NCI-H2029 (cell line): ENCODE measurements around the gene PLA2G2E.

Source experiments
- DNase-seq: peaks from one replicate; lab custom pipeline; 2025; lab: John Stamatoyannopoulos, UW

PLA2G2E gene

GRCh38 chr1:19923137-19923952 lies at the start of gene PLA2G2E:
TSS of gene PLA2G2E (minus strand) at chr1:19923617. CDS start at chr1:19923559, 58 bp downstream.
- DNase-seq: no peak

DNA sequence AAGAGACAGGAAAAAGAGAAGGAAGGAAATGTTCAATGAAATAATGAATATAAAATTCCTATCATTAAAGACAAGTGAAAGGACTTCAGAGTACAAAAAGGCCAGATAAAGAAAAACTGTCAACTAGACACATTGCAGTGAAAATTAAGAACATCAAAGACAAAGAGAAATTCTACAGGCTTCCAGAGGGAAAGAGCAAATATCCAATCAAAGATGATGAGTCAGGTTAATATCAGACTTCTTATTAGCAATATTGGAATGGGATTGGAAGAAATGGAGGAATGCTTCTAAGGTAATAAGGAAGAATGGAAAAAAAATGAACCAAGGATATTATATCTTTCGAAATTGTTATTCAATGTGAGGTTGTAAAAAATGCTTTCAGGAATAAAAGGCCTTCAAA lies 48.2 kb upstream of the PLA2G2E start:
- no peak for DNase-seq

DNA sequence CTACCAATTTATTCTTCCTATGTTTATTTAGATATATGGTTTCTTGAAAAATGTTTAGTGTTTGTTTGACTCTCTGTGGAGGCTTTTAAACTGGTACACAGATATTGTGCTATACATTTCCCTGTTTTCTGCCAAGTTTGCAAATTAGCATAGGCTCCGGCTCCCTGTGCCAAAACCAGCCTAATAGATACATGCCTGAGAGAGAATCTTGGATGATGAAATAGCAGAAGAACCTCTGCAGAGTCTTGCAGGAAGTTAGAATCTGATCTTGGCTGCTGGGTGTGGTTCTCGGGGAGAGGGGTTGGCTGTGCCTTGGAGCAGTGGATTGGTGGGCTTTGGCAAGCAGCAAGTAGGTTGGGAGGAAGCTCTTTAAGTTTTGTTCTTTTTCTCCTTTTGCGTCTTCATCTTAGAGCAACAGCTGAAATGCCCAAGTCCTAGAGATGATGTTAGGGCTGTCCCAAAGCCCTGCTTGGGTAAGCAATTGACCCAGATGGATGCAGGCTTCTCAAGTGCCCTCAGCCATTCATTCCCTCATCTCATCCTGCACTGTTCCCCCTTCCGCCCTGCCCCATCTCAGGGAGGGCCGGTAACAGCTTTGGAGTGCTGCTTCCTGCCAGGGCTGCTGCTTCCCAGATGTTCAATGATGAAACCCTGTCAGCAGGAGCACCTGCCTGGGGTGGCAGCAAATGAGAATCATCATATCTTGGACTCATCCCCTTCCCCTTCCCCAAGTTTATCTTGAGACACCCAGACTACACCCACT lies 46.7 kb upstream of the PLA2G2E start:
- DNase-seq: no peak

GRCh38 chr1:19967808-19968207 lies 44.4 kb upstream of the PLA2G2E start:
- no peak for DNase-seq

DNA sequence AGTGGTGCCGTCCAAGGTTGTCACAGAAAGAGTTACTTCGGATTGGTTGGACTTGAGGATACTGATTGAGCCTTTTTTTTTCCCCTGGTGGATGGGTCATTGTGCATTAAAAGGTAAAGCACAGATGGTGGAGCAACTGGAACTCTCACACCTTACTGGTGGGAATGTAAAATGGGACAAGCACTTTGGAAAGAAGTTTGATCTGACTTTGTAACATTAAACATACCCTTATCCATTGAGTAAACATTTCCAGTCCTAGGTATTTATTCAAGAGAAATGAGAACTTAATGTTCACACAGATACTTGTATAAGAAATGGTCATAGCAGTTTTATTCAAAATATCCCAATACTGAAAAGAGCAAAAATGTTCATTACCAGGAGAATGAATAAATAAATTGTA lies 41.1 kb upstream of the PLA2G2E start:
- DNase-seq: no peak

GRCh38 chr1:19963636-19964035 lies 40.2 kb upstream of the PLA2G2E start:
- no peak for DNase-seq

DNA sequence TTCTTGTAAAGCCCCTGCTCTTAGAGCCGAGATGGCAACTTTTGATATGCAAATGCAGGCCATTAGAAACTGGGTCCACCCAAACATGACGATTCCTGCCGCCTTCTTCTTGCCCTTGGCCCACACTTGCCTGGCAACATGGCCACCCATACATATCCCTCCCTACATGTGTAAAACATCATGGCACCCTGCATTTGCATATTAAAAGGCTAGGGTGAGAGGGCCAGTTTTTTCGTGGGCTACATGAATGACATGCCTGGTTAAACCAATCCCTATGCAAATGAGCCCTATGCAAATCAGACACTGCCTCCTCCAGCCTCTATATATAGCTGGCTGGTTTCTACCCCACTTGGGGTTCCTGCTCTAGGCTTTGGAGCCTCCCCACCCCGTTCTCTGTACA lies 37.2 kb upstream of the PLA2G2E start:
- no peak for DNase-seq

DNA sequence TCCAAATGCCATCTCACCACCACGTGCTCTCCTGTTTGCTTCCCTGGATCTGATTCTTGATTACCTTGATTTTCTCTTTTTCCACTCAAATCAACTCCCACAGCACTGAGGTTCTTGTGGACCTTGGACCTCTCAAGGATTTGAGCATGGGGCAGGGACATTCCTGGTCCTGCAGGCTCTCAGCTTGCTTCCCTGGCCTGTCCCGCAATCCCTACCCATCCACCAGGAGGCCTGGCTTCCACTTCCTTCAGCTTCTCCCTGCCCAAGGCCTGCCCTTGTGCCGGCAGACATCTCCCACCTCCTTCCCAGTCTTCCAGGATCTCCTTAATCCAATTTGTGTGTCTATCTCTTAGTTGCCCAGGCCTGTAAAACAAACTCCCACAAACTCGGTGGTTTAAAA lies 34.4 kb upstream of the PLA2G2E start:
- no peak for DNase-seq

DNA sequence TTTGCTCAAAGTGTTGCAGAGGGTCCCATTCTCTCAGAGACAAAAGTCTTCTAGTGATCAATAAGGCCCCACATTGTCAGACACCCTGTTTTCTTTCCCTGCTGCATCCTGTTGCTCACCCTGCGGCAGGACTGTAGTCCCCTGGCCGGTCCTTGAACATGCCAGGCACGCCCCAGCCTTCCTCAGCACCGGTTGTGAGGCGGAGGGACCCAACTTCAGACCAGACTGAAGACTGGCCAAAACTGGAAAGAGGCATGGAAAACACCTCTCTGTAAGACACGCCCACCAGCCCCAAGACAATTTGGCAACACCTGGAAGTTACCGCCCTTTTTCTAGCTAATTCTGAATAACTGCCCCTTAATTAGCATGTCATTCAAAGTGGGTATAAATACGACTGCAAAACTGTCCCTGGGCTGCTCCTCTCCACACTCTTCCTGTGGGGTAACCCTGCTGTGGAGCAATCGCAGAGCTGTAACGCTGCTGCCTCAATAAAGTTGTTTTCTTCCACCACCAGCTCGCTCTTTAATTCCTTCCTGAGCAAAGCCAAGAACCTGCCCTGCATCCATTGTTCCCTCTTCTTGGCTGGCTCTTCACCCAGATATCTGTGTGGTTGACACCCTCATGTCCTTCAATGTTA lies 32.2 kb upstream of the PLA2G2E start:
- DNase-seq: no peak

DNA sequence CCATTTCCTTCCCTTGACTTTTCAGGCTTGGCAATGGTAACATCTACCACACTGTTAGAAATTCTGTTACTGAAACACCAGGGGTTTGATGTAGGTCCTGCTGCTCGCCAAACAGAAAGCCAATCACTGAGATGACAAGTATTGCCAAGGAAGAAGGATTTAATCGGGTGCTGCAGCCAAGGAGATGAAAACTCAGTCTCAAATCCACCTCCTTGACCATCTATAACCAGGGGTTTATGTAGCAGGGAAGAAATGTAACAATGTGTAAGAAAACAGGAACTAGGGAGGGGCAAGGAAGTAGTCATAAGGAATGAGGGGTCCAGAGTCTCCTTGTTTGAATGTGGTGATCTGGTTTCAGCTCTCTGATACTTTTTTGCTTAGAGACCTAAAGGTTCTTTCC lies 30.6 kb upstream of the PLA2G2E start:
- DNase-seq: no peak

DNA sequence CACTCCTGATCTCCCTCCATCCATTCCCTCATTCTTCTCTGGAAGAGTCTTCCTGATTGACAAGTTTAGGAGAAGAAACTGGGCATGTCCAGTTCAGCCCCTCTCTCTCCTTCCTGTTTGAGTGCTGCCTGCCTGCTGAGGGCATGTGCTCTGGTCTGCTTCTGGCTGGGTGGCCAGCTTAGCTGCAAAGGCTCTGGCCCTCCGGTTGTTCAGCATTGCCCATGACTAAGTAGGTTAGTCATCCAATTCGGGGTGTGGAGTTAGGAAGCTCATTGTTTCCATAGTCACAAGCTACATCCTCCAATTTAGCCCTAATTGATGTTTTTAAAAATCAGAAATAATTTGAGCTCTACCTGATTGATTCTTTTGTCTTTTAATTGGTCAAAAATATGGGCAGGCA lies 25.6 kb upstream of the PLA2G2E start:
- DNase-seq: no peak

- DNase-seq: no peak
Measured at GRCh38 chr1:19946971-19947370, 23.6 kb upstream of the PLA2G2E start.

- no peak for DNase-seq
Measured at GRCh38 chr1:19946331-19946751, 22.9 kb upstream of the PLA2G2E start.

DNA sequence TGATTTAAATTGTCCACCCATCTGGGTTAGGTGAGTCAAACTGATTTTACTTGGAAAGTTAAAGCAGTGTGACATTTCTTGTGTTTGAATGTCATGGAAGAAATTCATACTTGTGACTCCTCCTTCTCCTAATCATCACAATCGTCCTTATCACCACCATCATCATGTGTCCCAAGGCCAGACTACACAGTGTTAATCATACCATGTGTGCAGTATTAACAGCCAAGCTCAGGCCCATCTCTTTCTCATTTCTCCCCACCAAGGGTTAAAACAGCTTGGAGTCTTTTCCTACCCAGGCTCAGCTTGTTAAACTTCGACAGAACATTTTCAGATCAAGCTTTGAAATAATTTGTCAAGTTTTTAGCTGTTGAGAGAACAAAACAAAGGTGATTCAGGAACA lies 22.5 kb upstream of the PLA2G2E start:
- no peak for DNase-seq

- no peak for DNase-seq
Measured at GRCh38 chr1:19942657-19943056, 19.2 kb upstream of the PLA2G2E start.

- no peak for DNase-seq
Measured at GRCh38 chr1:19942088-19942487, 18.7 kb upstream of the PLA2G2E start.

DNA sequence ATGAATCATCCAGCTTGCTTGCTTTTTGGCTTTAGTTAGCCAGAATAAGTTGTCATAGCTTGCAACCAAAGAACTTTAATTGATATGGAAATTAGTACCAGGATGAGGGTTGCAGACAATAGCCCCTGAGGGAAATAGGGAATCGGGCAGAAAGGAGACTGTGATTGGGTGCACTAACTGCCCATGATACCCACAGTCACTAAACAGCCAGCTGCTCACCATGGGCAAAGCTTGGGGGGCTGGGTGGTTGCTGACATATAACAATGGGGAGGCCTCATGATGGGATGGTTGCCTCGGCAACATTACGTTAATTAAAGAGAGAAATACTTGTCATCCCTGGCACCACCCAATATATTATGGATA lies 17.8 kb upstream of the PLA2G2E start:
- DNase-seq: no peak

DNA sequence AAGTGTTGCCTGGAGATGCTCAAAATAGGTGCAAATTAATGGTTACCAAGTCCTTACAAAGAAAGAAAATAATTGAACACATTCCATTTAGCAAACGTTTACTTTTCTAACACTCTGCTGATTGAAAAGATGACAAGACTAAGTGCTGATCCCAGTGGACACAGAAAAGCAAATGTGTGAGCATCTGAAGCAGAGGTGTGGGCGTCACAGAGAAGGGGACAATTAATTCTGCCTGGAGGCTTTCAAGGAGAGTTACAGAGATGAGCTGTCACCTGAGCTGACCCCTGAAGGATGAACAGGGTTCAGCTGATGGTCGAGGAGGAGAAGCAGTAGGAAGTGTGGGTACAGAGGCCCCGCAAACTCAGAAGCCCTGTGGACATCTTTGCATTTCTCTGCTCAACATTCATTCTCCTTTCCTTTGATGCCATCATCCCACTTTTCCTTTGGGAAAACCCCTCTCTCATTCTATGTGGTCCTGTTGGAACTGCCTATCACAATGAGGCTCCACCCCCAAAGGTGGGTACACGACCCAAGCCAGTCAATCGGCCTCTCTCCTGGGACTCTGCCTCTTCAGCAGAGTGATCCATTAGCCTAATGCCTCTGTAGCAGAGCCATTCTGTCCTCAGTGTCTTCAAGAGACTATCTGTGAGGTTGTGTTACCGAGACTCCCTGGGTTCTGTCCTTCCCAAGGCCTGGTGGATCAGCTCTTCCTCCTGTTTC lies 17.2 kb upstream of the PLA2G2E start:
- no peak for DNase-seq

DNA sequence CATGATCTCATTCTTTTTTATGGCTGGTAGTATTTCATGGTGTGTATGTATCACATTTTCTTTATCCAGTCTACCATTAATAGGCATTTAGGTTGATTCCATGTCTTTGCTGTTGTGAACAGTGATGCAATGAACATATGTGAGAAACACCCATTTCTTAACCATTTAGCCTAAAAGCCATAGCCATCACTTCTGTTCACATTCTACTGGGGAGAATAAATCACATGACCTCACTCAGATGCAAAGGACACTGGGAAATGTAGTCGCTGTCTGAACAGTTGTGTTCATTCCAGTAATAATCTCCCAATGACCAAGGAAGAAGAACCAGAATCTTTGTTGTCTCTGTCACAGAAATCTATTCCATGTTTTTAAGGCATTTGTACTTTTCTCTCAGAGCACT lies 15.1 kb upstream of the PLA2G2E start:
- no peak for DNase-seq

GRCh38 chr1:19936061-19936750 lies 12.8 kb upstream of the PLA2G2E start:
- DNase-seq: no peak

DNA sequence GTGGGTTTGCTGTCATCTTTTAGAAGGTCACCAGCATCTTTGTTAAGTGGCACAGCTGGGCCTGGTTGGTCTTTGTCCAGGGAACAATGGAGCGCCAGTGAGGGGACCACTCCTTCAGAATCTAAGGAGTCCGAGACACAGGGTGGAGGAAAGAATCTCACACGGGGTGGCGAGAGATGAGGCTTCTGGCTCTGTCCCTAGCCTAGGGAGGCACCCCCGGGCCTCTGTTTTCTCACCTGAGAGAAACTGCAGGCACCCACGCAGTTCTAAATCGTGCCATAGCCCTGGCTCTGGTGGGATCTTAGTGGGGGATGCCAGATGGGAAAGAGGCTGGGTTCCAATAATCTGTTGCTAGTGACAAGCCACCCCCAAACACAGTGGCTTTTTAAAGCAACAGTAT lies 10.9 kb upstream of the PLA2G2E start:
- no peak for DNase-seq

DNA sequence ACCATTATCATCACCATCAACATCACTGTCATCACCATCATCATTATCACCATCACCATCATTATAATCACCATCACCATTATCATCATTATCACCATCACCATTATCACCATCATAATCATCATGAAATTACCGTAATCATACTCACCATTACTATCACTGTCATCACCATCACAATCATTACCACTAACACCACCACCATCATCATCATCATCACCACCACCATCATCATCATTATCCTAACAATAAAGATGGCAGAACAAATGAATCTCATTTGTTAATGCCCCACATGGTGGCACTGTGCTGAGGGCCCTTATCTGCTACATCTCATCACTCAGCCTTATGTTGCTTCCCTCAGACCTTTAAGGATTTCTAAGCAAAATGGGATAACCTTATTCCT lies 9.4 kb upstream of the PLA2G2E start:
- no peak for DNase-seq
